HG03460 (cell line): Measurements from ENCODE around the gene DUSP16.
"Not testable (repeated sequence)": the region's sequence is repeated elsewhere in the genome, so short reads cannot be mapped to it uniquely, and the experiment has no call there.

Source experiments
- ATAC-seq: cut with Tn5 transposase; IDR thresholded peaks from one replicate; pipeline ENCODE4 v1.9.1; 2021; ENCODE audit not compliant: unreplicated experiment

The DUSP16 gene

DNA sequence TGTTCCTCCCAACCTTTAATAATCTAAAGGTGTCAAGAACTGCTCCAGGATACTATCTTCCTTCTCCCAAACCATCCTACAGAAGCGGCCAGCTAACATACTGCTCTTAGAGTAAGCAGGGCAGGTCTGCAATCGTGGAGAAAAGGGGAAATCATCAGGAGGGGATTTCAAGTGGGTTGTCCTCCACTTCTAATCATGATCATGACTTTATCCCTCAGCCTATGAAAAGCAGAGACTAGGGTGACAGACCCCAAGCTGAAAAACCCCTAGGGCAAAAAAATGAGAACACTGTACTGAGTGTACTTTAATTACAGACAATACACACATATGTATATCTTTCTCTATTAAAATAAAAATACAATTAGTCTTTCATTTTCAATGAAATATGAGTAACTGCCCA, 13.9 kb downstream of the DUSP16 start:
- ATAC-seq = no peak

- no peak for ATAC-seq
Measured at GRCh38 chr12:12546314-12546772, 16.3 kb downstream of the DUSP16 start.

DNA sequence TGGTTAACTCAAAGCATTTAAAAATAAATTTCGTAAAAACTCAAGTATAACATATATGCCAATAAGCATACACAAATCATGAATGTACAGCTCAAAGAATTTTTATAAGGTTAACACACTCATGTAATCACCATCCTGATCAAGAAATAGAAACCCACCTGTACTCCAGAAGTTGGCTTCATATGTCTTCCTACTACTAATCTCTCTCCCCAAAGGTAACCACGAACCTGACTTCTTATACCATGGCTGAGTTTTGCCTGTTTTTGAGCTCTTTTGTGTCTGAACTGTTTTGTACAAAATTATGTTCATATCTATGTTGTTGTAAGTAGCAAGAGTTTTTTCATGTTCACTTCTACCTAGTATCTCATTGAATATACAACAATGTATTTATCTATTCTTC, 18.7 kb downstream of the DUSP16 start:
- ATAC-seq = no peak

DNA sequence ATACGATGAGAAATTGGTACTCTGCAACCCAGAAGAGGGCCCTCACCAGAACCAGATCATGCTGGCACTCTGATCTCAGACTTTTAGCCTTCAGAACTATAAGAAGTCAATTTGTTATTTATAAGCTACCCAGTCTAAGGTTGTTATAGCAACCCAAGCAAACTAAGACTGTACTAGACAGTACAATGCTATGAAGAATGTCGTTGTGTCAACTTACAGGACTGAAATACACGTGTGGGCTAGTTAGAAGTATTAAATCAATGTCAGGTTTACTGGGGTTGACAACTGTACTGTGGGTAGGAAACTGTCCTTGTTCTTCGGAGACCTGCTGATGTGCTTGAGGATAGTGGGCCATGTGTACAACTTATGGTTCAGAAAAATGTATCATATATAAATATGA, 19.7 kb downstream of the DUSP16 start:
- no peak for ATAC-seq

DNA sequence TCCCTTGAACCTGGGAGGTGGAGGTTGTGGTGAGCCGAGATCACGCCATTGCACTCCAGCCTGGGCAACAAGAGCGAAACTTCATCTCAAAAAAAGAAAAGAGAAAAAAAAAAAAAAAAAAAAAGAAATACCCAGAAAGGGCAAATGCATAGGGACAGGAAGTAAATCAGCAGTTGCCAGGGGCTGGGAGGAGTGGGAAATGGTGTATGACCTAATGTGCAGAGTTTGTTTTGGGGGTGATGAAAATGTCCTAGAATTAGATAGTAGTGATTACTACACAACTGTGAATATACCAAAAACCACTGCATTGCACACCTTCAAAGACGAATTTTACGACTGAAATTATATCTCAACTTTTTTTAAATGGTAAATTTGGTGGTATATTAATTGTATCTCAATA, 20.4 kb downstream of the DUSP16 start:
- no peak for ATAC-seq

- no peak for ATAC-seq
Measured at GRCh38 chr12:12541782-12542181, 20.9 kb downstream of the DUSP16 start.

DNA sequence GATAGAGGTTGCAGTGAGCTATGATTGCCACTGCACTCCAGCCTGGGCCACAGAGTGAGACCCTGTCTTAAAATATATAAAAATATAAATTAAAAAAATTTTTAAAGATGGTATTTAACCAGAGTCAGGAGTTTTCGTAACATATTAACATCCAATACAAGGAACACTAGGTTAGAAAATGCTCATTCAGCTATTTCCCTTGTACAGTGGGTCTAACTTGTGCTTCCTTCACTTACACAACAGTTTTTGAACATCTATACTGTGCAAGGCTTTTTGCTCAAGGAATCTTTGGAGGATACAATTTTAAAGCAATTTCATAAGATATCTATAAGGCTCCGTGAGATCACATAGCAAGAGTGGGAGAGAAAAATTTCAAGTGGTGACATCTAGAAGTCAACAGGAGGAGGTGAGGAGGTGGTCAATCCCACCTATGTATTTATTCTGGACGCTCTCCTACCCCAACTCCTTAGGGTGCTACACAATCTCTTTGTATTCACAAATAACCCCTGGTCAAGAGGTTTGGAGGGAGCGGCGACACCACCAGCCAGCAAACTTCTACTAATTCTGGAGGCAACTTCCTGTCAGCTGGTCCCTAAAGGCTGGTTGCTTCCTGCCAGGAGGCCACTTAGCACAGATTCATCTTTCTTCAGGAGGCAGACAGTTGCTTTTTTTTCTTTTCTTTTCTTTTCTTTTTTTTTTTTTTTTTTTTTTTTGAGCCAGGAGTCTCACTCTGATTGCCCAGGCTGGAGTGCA, 22.2 kb downstream of the DUSP16 start:
- ATAC-seq = no peak

GRCh38 chr12:12539028-12539810, 23.4 kb downstream of the DUSP16 start:
- ATAC-seq = no peak

- no peak for ATAC-seq
Measured at GRCh38 chr12:12538535-12538934, 24.1 kb downstream of the DUSP16 start.

- no peak for ATAC-seq
Measured at GRCh38 chr12:12537421-12537820, 25.2 kb downstream of the DUSP16 start.

GRCh38 chr12:12534975-12535374, 27.7 kb downstream of the DUSP16 start:
- ATAC-seq = no peak

- no peak for ATAC-seq
Measured at GRCh38 chr12:12534166-12534866, 28.3 kb downstream of the DUSP16 start.

GRCh38 chr12:12533238-12533829, 29.3 kb downstream of the DUSP16 start:
- ATAC-seq = no peak

GRCh38 chr12:12531194-12531593, 31.5 kb downstream of the DUSP16 start:
- ATAC-seq = no peak

- no peak for ATAC-seq
Measured at GRCh38 chr12:12529783-12530421, 32.8 kb downstream of the DUSP16 start.

DNA sequence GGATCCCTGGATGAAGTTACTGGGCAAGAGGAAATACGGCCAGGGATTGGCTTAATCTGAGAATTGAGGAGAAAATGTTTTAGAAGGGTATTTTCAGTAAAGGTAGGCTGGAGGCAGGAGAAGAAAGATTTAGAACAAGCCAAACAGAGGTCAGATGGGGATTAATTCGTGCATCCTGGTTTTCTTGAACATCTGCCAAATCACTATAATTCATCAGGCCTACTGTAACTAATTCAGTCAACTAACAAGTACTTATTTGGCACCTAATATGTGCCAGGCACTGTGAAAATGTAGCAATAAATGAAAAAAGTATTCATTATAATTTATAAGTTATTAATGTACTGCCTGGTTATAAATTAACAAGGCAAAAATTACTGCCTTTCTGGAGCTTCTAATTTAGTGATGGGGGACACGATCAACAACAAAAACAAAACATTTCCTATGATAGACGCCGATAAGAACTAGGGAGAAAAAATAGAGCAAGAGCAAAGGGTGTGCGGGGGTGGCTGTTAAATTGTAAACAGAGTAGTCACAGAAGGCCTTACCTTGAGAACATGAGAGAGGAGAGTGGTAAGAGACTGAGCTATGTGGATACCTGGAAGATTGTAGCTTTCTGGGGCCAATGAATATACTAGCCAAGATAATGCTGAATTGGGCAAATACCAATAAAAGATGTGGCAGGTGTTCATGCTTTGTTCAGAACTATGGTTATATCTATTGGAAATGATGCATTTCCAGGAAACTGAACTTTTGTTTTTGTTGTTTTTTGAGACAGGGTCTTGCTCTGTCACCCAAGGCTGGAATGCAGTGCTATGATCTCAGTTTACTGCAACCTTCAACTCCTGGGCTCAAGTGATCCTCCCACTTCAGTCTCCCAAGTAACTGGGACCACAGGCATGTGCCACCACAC, 34.0 kb downstream of the DUSP16 start:
- no peak for ATAC-seq

DNA sequence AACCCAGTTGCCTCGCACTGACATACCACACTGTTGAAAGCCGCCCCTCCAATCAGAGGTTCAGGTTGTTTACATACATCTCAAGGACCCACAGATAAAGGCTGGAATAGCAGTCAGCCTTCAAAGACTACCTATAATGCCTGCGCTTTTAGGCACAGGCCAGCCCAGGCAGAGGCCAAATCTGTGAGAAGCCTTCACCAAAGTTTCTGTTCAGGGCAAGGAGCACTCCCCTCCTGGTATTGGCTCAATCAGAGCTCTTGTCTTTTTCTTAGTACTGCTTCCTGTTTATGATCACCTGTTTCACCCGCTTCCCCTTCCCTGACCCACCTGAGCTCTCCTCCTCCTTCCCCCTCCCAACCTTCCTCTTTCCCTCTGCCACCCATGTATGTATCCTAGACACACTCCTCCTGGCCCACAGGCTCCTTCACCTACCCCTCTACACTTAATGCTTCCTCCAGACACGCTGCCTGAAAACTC, 34.8 kb downstream of the DUSP16 start:
- ATAC-seq = no peak

GRCh38 chr12:12524128-12524527, 38.5 kb downstream of the DUSP16 start:
- no peak for ATAC-seq

GRCh38 chr12:12523229-12523628, 39.4 kb downstream of the DUSP16 start:
- no peak for ATAC-seq

DNA sequence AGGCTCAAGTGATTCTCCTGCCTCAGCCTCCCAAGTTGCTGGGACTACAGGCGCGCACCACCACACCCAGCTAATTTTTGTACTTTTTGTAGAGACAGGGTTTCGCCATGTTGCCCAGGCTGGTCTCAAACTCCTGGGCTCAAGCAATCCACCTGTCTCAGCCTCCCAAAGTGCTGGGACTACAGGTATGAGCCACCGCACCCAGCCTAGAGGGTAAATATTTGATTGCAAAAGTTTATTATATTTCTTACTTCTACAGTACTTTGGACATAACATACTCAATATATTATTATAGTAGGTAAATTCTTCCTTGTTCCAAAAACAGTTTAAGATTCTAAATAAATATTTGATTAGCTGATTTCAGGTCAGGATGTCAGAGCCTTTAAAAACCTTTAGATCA, 40.0 kb downstream of the DUSP16 start:
- not testable (repeated sequence) for ATAC-seq
